HG02763 (cell line): Measurements from ENCODE around the gene OR4F29.
"Not testable (repeated sequence)": the region's sequence is repeated elsewhere in the genome, so short reads cannot be mapped to it uniquely, and the experiment has no call there.

Experiments
- ATAC-seq: cut with Tn5 transposase; IDR thresholded peaks from one replicate; pipeline ENCODE4 v1.9.1; 2021; ENCODE audit warnings: mild to moderate bottlenecking, moderate library complexity; ENCODE audit not compliant: unreplicated experiment

Gene OR4F29

GRCh38 chr1:451578-451977 lies at the start of gene OR4F29:
Gene OR4F29, minus strand, starts transcription at chr1:451678. Its CDS starts 0 bp downstream, at chr1:451678.
- ATAC-seq: not testable (repeated sequence)
